OCI-LY1 (cell line): ENCODE measurements around the gene ANKHD1.

ENCODE experiments used
- H2AFZ ChIP-seq: fragments of 200-600 bp; sonication (generic), shearing (Covaris generic); 2 replicates; pipeline ENCODE4 v1.6.0; 2014; ENCODE audit warnings: antibody characterized with exemption, mild to moderate bottlenecking, low read length
- H3F3A ChIP-seq: fragments of 200-600 bp; sonication (generic), shearing (Covaris generic); 2 replicates; pipeline ENCODE4 v1.6.0; 2014; ENCODE audit warnings: mild to moderate bottlenecking, antibody characterized with exemption, low read length, moderate library complexity; ENCODE audit not compliant: insufficient read depth
- H3K27ac ChIP-seq: fragments of 200-600 bp; sonication (generic); 2 replicates; pipeline ENCODE4 v1.5.1; 2014; ENCODE audit warnings: low read length, mixed run types, mild to moderate bottlenecking, low read depth; ENCODE audit not compliant: poor library complexity, severe bottlenecking
- H3K27me3 ChIP-seq: fragments of 200-600 bp; sonication (generic); 2 replicates; pipeline ENCODE4 v1.6.0; 2014; ENCODE audit warnings: antibody characterized with exemption, mild to moderate bottlenecking, low read length, moderate library complexity; ENCODE audit not compliant: insufficient read depth
- H3K36me3 ChIP-seq: fragments of 200-600 bp; sonication (generic); 2 replicates; pipeline ENCODE4 v1.6.1; 2014; ENCODE audit warnings: mild to moderate bottlenecking, antibody characterized with exemption, low read length, moderate library complexity, mixed read lengths; ENCODE audit not compliant: insufficient read depth
- H3K4me1 ChIP-seq: fragments of 200-600 bp; sonication (generic); 2 replicates; pipeline ENCODE4 v1.5.1; 2014; ENCODE audit warnings: mild to moderate bottlenecking, low read length, moderate library complexity; ENCODE audit not compliant: insufficient read depth, severe bottlenecking
- H3K4me2 ChIP-seq: fragments of 200-600 bp; sonication (generic), shearing (Covaris generic); 2 replicates; pipeline ENCODE4 v1.6.1; 2014; ENCODE audit warnings: low read length
- H3K4me3 ChIP-seq: fragments of 200-600 bp; sonication (generic); 2 replicates; pipeline ENCODE4 v1.5.1; 2014; ENCODE audit warnings: low read length, low read depth, mild to moderate bottlenecking, mixed read lengths; ENCODE audit not compliant: poor library complexity, severe bottlenecking
- H3K79me2 ChIP-seq: fragments of 200-600 bp; shearing (Covaris generic); 2 replicates; pipeline ENCODE4 v1.6.1; 2016; ENCODE audit warnings: mixed run types, low read length, mixed read lengths; ENCODE audit not compliant: insufficient read depth
- H3K9ac ChIP-seq: fragments of 200-600 bp; sonication (generic), shearing (Covaris generic); 2 replicates; pipeline ENCODE4 v1.6.1; 2014; ENCODE audit warnings: mild to moderate bottlenecking, low read length, mixed read lengths
- H3K9me2 ChIP-seq: fragments of 200-600 bp; sonication (generic), shearing (Covaris generic); 2 replicates; pipeline ENCODE4 v1.6.1; 2014; ENCODE audit warnings: low read depth, mild to moderate bottlenecking, low read length, mixed read lengths
- H3K9me3 ChIP-seq: fragments of 200-600 bp; shearing (Covaris generic); 2 replicates; pipeline ENCODE4 v1.6.1; 2014; ENCODE audit warnings: low read length, mixed read lengths
- H4K20me1 ChIP-seq: fragments of 200-600 bp; sonication (generic), shearing (Covaris generic); 2 replicates; pipeline ENCODE4 v1.6.0; 2016; ENCODE audit warnings: mild to moderate bottlenecking, low read length; ENCODE audit not compliant: insufficient read depth
- CTCF ChIP-seq: fragments of 200-600 bp; sonication (generic), shearing (Covaris generic); IDR thresholded peaks from 2 replicates; pipeline ENCODE4 v1.5.1; 2017; ENCODE audit warnings: mild to moderate bottlenecking, antibody characterized with exemption, low read length, moderate library complexity, mixed read lengths
- EZH2 ChIP-seq: fragments of 200-600 bp; sonication (generic), shearing (Covaris generic); IDR thresholded peaks from 2 replicates; pipeline ENCODE4 v1.8.0; 2017; ENCODE audit warnings: borderline replicate concordance, mixed run types, mild to moderate bottlenecking, antibody characterized with exemption, low read length, moderate library complexity, mixed read lengths

The ANKHD1 gene

GRCh38 chr5:140553657-140554056 is 152.0 kb downstream of the ANKHD1 start:
- Histone ChIP-seq H3K9me3 (no peaks in the 10 kb centered on the region), H3K27ac (no peak overlapping the region), H3F3A (no peaks in the 10 kb centered on the region), H3K9me2 (no peaks in the 10 kb centered on the region), H3K4me1 (peaks cover 37% of the 10 kb centered on the region), H3K4me3 (no peak overlapping the region), H2AFZ (no peak overlapping the region), H4K20me1 (no peaks in the 10 kb centered on the region), H3K9ac (no peak overlapping the region), H3K79me2 (peaks cover 17% of the 10 kb centered on the region), H3K4me2 (no peak overlapping the region), H3K27me3 (no peaks in the 10 kb centered on the region), H3K36me3 (peaks cover 55% of the 10 kb centered on the region)
- TF ChIP-seq EZH2 (no peak), CTCF (no peak)

GRCh38 chr5:140554454-140554853 is 152.8 kb downstream of the ANKHD1 start:
- no peak overlapping the region for H3K4me2 ChIP-seq
- peaks cover 17% of the 10 kb centered on the region for H3K79me2 ChIP-seq
- no peaks in the 10 kb centered on the region for H4K20me1 ChIP-seq
- H3K4me3 ChIP-seq, result no peak overlapping the region
- H2AFZ ChIP-seq, result no peak overlapping the region
- TF ChIP-seq EZH2 (no peak), CTCF (no peak)
- H3K27me3 ChIP-seq, result no peaks in the 10 kb centered on the region
- H3K9me3 ChIP-seq, result no peaks in the 10 kb centered on the region
- no peaks in the 10 kb centered on the region for H3K9me2 ChIP-seq
- H3K4me1 ChIP-seq, result peaks cover 34% of the 10 kb centered on the region
- H3K9ac ChIP-seq, result no peak overlapping the region
- H3K27ac ChIP-seq, result no peak overlapping the region
- peaks cover 47% of the 10 kb centered on the region for H3K36me3 ChIP-seq
- no peaks in the 10 kb centered on the region for H3F3A ChIP-seq

GRCh38 chr5:140555747-140556312 is 154.2 kb downstream of the ANKHD1 start:
- peak overlapping the region; percentile 90 for H3K9ac ChIP-seq
- H2AFZ ChIP-seq, result no peak overlapping the region
- H3K79me2 ChIP-seq, result peaks cover 17% of the 10 kb centered on the region
- H3K27me3 ChIP-seq, result no peaks in the 10 kb centered on the region
- H4K20me1 ChIP-seq, result no peaks in the 10 kb centered on the region
- peak overlapping the region; percentile 72 for H3K4me2 ChIP-seq
- TF ChIP-seq EZH2, result no peak
- TF ChIP-seq CTCF, result no peak
- H3K36me3 ChIP-seq, result peaks cover 33% of the 10 kb centered on the region
- no peaks in the 10 kb centered on the region for H3F3A ChIP-seq
- peaks cover 34% of the 10 kb centered on the region for H3K4me1 ChIP-seq
- H3K9me3 ChIP-seq, result no peaks in the 10 kb centered on the region
- H3K9me2 ChIP-seq, result no peaks in the 10 kb centered on the region
- peak overlapping the region; percentile 87 for H3K4me3 ChIP-seq
- peak overlapping the region; percentile 36 for H3K27ac ChIP-seq
